ENCODE results near the gene TFCP2L1.
"Not testable (repeated sequence)": the region's sequence is repeated elsewhere in the genome, so short reads cannot be mapped to it uniquely, and the experiment has no call there.

The TFCP2L1 gene

GRCh38 chr2:121284463-121285449, at the start of gene TFCP2L1:
Gene TFCP2L1 (minus strand): TSS chr2:121285202. CDS start chr2:121285109, 93 bp downstream.
- DNase-seq (ENCODE audit: low read depth): no peak

GRCh38 chr2:121333834-121334558, 49.0 kb upstream of the TFCP2L1 start:
- DNase-seq (ENCODE audit: low read depth): no peak

GRCh38 chr2:121333231-121333630, 48.2 kb upstream of the TFCP2L1 start:
- no peak for DNase-seq (ENCODE audit: low read depth)

GRCh38 chr2:121331324-121331723, 46.3 kb upstream of the TFCP2L1 start:
- not testable (repeated sequence) for DNase-seq (ENCODE audit: low read depth)

- no peak for DNase-seq (ENCODE audit: low read depth)
These were observed 45.9 kb upstream of the TFCP2L1 start for GRCh38 chr2:121330921-121331320.

- no peak for DNase-seq (ENCODE audit: low read depth)
These were observed 44.8 kb upstream of the TFCP2L1 start for GRCh38 chr2:121329786-121330185.

GRCh38 chr2:121326628-121327027, 41.6 kb upstream of the TFCP2L1 start:
- DNase-seq (ENCODE audit: low read depth): no peak

- no peak for DNase-seq (ENCODE audit: low read depth)
These were observed 39.6 kb upstream of the TFCP2L1 start for GRCh38 chr2:121324601-121325000.

GRCh38 chr2:121321476-121321875, 36.5 kb upstream of the TFCP2L1 start:
- DNase-seq (ENCODE audit: low read depth): no peak

- no peak for DNase-seq (ENCODE audit: low read depth)
These were observed 34.9 kb upstream of the TFCP2L1 start for GRCh38 chr2:121319941-121320340.

- no peak for DNase-seq (ENCODE audit: low read depth)
These were observed 32.0 kb upstream of the TFCP2L1 start for GRCh38 chr2:121316986-121317385.

- DNase-seq (ENCODE audit: low read depth): not testable (repeated sequence)
These were observed 28.7 kb upstream of the TFCP2L1 start for GRCh38 chr2:121313701-121314100.

GRCh38 chr2:121309801-121310200, 24.8 kb upstream of the TFCP2L1 start:
- no peak for DNase-seq (ENCODE audit: low read depth)

- DNase-seq (ENCODE audit: low read depth): no peak
These were observed 24.3 kb upstream of the TFCP2L1 start for GRCh38 chr2:121309323-121309722.

GRCh38 chr2:121307048-121307447, 22.0 kb upstream of the TFCP2L1 start:
- no peak for DNase-seq (ENCODE audit: low read depth)

- no peak for DNase-seq (ENCODE audit: low read depth)
These were observed 19.9 kb upstream of the TFCP2L1 start for GRCh38 chr2:121304941-121305340.

GRCh38 chr2:121303531-121304263, 18.7 kb upstream of the TFCP2L1 start:
- DNase-seq (ENCODE audit: low read depth): no peak

GRCh38 chr2:121301190-121301589, 16.2 kb upstream of the TFCP2L1 start:
- not testable (repeated sequence) for DNase-seq (ENCODE audit: low read depth)

- DNase-seq (ENCODE audit: low read depth): no peak
These were observed 13.5 kb upstream of the TFCP2L1 start for GRCh38 chr2:121298476-121298875.

GRCh38 chr2:121297866-121298265, 12.9 kb upstream of the TFCP2L1 start:
- not testable (repeated sequence) for DNase-seq (ENCODE audit: low read depth)

GRCh38 chr2:121297217-121297830, 12.3 kb upstream of the TFCP2L1 start:
- DNase-seq (ENCODE audit: low read depth): no peak

Measured in CMK (cell line).